T-helper 1 cell treated with Interleukin-12 subunit alpha and Interleukin-12 subunit beta and Interleukin-4 antibody, amounts not matched to agents 30 ng/mL and 1 ng/mL, for 36 hours (primary cell): ENCODE measurements around the gene BOLA3. TPM values are rescaled to one million over a fixed set of nuclear protein-coding genes. Genes with fewer than 3 reads are reported as not detected.
"Not testable (repeated sequence)": the region's sequence is repeated elsewhere in the genome, so short reads cannot be mapped to it uniquely, and the experiment has no call there.

ENCODE experiments used
- intact Hi-C: fragments of 100-400 bp; cut with micrococcal nuclease; formaldehyde crosslinking; loops from one replicate; pipeline ENCODE4 v1.15.1; 2024
- total RNA-seq: library from RNA; stranded (reverse); gene quantifications from 2 replicates; pipeline ENCODE4 v1.2.3, GENCODE V29; 2022

Gene BOLA3
- total RNA-seq, 1 donor from 2014 or later, result 70.2 TPM

DNA sequence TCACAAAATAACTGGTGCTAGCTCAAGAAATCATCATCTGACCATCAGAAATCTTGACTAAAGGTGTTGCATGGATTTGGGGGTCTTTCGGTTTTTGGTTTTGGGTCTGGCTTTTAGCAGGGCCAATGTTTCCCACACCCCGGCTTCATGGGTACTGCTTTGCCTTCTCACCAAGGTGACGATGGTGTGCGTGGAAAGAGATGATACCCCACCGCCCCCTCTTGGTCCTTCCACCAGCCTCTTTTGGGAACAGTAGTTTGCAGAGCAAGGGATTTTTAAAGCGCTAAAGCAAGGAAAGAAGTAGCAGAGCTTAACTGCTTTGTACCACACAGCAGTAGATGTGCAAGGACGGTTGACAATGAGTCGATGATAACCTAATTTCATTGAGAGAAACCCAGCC, 42.3 kb downstream of the BOLA3 start:
- intact Hi-C loops, result loop anchor here (1.0 kb wide), 2 partner anchors 197 to 281 kb away; no protein-coding TSS in a partner anchor

DNA sequence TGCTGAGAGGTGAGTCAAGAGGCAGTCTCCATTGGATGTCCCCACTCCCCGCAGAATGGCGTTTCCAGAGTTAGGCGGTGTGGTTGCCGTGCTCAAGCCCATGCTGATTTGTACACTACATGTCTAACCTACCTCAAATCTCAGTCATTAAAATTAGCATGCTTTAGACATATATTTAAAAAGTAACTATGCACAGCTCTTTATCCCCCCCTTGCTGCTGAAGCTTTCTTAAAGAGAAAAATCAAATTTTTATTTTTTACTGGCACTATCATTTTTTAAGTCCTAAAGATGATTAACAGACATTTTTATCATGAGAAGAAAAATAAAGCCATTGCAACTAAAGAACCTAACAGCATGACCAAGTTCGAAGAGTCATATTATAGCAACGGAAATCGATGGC, 42.9 kb downstream of the BOLA3 start:
- intact Hi-C loops, result loop anchor here (1.0 kb wide), 2 partner anchors 197 to 281 kb away; no protein-coding TSS in a partner anchor

DNA sequence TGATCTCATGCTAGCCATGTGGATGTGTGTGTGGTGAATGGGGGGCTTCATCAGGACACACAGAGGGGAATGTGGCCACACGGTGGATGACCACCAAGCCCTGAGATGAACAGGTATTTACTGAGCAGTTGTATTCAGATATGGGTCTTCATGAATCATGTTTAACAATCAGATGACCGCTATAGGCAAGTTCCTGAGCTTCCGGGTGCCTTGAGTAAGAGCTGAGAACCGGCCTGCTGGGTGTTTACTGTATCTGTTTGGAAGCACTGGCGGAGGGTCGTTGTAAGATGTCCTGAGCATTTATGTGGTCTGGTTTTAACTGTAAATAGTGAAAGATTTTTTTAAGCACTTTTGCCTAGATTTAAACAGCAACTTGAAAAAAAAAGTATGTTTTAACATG, 43.9 kb downstream of the BOLA3 start:
- intact Hi-C loops, result no loop called here

DNA sequence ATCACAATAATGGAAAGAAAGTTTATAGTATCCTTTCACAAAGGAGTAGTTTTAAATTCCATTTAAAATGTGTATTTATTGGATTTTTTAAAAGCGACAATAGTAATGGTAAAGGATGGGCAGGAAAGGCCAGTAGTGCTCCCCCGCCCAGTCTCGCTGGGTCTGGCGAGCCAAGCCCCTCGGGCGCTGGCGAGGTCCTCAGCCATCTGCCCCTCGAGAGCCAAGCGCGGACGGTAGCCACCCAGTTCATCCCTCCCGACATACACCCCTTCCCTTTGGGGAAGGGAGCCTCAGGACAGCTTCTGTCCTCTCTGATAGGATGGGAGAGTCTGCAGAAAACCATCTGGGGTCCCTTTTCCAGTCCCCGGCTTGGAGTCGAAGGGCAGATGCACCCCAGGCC, 45.2 kb downstream of the BOLA3 start:
- intact Hi-C loops, result no loop called here

DNA sequence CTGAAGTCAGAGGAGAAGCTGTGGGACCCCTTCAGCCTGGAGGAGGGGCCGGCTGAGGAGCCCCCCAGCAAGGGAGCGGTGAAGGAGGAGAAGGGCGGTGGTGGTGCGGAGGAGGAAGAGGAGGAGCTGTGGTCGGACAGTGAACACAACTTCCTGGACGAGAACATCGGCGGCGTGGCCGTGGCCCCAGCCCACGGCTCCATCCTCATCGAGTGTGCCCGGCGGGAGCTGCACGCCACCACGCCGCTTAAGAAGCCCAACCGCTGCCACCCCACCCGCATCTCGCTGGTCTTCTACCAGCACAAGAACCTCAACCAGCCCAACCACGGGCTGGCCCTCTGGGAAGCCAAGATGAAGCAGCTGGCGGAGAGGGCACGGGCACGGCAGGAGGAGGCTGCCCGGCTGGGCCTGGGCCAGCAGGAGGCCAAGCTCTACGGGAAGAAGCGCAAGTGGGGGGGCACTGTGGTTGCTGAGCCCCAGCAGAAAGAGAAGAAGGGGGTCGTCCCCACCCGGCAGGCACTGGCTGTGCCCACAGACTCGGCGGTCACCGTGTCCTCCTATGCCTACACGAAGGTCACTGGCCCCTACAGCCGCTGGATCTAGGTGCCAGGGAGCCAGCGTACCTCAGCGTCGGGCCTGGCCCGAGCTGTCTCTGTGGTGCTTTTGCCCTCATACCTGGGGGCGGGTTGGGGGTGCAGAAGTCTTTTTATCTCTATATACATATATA, 46.0 kb downstream of the BOLA3 start:
- intact Hi-C loops, result no loop called here

DNA sequence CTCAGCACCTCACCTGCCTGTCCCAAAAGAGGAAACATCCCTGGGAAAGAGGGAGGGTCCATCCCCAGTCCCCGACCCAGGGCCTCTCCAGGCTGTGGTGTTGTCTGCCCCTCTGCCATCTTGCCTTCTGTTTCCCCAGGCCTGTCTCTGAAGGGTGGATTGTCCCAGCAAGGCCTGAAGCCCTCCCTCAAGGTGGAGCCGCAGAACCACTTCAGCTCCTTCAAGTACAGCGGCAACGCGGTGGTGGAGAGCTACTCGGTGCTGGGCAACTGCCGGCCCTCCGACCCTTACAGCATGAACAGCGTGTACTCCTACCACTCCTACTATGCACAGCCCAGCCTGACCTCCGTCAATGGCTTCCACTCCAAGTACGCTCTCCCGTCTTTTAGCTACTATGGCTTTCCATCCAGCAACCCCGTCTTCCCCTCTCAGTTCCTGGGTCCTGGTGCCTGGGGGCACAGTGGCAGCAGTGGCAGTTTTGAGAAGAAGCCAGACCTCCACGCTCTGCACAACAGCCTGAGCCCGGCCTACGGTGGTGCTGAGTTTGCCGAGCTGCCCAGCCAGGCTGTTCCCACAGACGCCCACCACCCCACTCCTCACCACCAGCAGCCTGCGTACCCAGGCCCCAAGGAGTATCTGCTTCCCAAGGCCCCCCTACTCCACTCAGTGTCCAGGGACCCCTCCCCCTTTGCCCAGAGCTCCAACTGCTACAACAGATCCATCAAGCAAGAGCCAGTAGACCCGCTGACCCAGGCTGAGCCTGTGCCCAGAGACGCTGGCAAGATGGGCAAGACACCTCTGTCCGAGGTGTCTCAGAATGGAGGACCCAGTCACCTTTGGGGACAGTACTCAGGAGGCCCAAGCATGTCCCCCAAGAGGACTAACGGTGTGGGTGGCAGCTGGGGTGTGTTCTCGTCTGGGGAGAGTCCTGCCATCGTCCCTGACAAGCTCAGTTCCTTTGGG, 47.2 kb downstream of the BOLA3 start:
- intact Hi-C loops, result no loop called here

DNA sequence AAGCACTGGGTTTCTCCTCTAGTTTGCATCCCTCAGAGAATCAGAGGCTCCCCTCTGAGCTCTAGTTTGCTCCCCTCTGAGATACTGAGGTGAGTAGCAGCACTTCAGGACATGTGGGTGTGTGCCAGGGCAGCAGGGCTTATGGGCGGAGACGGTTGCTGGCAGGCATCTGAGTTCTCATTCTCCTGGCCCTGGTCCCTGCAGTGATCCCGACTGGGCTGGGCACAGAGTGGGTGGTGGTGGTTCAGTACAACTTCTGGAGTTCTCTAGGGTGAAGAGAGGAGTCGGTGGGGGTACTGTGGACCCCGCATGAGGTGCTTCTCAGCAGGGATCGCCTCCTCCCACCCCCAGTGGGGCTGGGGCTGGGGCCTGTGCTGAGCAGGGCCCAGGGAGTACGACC, 47.9 kb downstream of the BOLA3 start:
- intact Hi-C loops, result no loop called here

DNA sequence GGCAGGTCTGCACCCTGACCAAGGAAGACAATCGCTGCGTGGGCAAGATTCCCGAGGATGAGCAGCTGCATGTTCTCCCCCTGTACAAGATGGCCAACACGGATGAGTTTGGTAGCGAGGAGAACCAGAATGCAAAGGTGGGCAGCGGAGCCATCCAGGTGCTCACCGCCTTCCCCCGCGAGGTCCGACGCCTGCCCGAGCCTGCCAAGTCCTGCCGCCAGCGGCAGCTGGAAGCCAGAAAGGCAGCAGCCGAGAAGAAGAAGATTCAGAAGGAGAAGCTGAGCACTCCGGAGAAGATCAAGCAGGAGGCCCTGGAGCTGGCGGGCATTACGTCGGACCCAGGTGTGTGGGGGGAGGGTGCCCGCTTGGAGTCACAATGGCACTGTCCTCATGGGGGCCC, 48.4 kb downstream of the BOLA3 start:
- intact Hi-C loops, result no loop called here

DNA sequence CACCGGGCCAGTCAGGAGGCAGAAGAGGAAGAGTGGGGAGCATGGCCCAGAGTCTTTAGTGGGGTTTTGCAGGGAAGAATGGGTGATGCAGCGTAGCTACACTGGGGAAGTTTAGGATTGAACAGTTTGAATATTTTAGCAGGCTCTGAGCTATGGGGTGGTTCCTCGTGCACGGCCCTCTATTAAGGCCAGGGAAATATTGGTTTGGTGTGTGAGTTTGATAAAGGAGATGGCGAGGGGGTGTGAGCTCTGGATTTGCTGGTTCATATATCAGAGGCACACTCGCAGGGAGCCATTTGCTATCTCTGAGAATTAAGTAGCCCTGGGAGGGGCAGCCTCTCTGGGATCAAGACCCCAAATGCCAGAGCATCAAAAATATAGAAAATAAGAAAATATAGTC, 50.1 kb downstream of the BOLA3 start:
- intact Hi-C loops, result no loop called here

DNA sequence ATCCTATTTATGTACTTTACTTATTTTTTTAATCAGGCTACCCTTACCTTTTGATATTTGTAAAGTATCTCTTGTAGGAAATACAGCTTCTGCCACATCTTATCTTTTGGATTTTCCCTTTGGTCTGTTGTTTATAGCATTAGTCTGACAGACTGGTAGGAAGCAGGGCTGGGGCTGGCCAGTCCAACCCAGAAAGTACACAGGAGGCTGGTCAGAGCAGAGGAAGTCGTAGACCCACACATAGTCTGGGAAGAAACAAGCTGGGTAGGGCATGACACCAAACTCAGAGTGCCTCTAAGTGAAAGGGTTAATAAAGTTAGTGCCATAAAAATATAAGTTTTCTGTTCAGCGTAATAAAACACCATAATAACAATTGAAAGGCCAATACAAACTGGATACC, 51.7 kb downstream of the BOLA3 start:
- intact Hi-C loops, result no loop called here

DNA sequence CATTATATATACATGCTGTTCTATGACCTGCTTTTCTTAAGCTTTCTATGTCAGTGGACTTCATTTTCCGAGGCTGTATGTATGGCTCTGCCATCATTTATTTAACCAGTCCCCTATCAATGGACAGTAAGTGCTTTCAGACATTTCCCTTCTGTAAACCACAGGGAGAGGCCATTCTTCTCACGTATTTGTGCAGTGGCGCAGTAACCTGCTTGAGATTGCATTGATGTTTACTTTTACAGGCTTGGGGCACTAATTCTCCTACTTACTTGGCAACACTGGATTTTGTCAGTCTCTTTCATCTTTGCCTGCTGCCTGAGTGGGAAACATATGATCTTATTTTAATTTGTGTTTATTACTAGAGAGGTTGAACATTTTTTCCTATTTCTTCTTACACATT, 52.1 kb downstream of the BOLA3 start:
- intact Hi-C loops, result no loop called here

DNA sequence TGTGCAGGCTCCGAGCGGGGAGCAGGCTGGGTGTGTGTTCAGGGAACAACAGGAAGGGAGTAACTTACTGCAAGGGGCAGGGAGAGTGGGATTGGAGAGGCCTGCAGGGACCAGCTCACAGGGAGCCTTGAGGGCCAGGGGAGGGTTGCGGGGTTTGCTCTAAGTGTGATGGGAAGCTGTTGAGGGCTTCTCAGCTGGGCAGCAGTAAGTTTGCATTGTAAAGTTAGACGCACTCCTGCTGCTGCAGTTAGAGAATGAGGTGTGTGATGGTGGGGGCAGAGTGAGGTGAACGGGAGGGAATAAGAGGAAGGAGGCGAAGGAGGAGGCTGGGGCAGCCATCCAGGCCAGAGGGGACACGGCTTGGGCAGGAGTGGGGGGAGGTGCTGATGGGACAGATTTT, 53.4 kb downstream of the BOLA3 start:
- intact Hi-C loops, result no loop called here

DNA sequence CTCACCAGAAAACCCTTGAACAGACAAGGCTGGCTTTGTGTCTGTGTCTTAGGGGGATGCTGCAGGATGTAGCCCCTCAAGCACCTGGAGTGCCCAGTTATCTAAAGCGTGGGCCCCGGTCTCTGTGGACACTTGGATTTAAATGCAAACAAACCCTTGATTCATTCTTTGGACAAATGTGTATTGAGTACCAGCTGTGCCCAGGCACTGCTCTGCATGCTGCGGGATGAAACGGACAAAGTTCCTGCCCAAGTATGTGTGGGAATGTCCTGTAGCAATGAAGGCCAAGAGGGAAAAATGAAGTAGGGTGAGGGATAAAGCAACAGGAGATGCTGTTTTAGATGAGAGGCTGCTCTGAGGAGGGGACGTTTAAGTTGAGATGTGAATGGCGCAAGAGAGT, 53.9 kb downstream of the BOLA3 start:
- intact Hi-C loops, result no loop called here

DNA sequence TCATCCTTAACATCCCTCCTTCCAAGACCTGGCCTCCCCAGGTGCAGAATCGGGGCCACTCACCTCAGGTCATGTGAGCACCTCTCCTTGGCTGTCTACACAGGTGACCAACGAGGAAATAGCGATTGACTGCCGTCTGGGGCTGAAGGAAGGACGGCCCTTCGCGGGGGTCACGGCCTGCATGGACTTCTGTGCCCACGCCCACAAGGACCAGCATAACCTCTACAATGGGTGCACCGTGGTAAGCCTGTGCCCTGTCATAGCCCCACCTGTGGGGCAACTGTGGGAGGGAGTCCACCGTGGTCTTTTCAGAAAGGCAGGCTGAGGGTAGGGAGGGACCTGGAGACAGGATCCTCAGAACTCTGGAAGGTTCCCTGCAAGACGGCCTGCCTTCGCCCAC, 54.3 kb downstream of the BOLA3 start:
- intact Hi-C loops, result no loop called here

DNA sequence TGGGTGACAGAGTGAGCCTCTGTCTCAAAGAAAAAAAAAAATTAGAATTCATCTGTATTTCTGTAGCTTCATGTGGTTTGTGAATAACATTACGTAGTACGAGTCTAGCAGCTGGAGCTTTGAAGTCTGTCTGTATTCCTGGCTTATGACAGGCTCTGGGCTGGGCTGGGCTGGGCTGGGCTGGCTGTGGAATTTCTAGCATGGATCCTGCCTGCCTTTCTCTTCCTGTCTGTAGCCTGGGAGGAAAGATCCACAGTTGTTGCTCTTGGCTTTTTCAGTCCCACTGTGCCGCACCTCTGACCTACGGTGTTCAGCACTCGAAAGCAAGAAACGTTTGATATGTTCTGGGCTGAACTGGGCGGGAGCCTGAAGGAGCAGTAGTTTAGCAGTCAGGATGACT, 55.4 kb downstream of the BOLA3 start:
- intact Hi-C loops, result no loop called here

DNA sequence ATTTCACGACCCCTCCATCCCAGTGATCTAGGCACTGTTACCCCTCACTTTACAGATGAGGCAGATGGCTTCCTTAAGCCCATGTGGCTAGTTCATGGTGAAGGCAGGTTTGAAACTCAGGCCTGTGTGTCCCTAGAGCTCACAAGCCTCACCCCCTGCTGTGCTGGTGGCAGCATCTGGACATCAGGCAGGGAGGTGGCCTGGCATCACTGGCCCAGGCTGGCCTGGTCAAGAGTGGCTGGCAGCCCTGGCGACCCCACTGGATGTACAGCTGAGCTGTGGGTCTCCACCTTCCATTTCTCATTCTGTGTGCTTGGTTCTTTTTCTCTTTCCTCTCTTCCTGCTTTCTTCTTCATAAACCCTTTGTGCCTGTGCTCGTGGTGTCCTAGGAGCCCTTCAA, 56.3 kb downstream of the BOLA3 start:
- intact Hi-C loops, result no loop called here

DNA sequence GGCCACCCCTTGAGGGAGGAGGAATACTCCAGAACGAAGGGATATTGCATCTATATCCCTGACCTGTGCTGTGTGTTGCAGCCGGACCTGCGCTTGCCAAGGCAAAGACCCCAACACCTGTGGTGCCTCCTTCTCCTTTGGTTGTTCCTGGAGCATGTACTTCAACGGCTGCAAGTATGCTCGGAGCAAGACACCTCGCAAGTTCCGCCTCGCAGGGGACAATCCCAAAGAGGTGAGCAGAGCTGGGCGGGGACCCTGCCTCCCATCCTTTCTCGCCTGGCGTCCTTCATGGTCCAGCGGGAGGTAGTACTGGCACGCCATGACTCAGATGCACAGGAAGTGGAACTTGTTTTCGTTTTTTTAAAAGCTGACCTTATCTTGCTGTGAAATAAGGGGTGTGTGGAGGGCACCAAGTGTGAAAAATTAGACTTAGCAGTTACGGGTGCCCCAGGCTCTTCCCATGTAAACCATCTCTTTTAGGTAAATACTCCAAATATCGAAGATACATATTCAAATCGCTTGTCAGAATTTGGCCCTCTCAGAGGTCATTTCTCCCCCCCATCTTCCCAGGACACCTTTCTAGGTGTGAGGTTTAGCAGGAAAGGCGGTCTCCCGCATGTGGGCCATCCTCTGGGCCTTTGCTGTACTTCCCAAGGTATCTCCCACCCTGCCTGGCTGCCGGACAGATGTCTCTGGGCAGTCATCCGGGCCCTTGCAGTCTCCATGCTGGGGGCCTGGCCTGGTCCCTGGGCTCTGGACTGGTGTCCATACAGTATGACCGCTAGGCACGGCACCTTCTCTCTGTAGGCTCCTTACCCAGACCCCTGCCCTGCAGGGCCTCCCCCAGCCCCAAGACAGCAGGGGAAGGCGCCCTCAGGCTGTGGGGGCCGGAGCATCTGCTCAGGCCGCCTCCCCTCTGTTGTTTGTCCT, 57.6 kb downstream of the BOLA3 start:
- intact Hi-C loops, result no loop called here

DNA sequence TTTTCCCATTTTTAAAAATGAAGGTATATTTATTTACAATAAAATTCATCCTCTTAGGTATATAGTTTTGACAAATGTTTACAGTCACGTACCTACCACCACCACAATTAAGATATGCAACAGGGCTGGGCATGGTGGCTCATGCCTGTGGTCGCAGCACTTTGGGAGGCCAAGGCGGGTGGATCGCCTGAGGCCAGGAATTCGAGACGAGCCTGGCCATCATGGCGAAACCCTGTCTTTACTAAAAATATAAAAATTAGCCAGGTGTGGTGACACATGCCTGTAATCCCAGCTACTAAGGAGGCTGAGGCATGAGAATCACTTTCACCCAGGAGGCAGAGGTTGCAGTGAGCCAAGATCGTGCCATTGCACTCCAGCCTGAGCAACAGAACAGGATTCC, 59.0 kb downstream of the BOLA3 start:
- intact Hi-C loops, result not testable (repeated sequence)

DNA sequence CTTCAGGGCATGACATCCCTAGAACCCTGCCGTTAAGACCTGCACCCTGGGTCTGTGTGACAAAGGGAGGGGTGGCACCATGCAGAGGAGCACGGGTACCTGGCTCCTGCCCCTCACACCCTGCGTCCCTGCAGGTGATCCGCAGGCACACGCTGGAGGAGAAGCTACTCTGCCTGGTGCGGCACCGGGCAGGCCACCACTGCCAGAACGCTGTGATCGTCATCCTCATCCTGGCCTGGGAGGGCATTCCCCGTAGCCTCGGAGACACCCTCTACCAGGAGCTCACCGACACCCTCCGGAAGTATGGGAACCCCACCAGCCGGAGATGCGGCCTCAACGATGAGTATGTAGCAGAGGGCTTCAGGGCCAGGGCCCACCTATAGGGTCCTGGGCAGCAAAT, 60.0 kb downstream of the BOLA3 start:
- intact Hi-C loops, result no loop called here

DNA sequence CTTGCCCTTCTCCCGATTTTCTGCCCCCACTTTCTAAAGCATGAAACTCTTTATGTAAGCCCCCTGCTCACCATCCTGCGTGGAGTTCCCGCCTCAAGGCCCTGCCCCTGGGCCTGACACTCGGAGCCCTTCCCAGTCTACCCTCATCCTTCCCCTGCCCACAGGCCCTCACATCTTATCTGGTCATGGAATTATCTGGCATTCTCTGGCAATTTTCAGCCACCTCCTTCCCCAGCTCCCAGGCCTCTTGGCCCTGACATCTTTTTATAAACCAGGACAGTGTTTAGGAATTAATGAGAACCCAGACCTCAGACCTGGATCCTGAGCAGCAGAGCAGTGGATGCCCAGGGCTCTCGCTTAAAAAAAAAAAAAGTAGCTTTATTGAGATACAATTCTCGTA, 61.7 kb downstream of the BOLA3 start:
- intact Hi-C loops, result no loop called here
